Neuronal stem cell (in vitro differentiated cells): ENCODE measurements around the gene DMXL1.

Experiments used
- DNase-seq: peaks from one replicate; pipeline ENCODE4 v3.0.0-alpha.2; 2013; ENCODE audit warnings: low spot score
- H2AFZ ChIP-seq: one replicate; pipeline ENCODE4 v1.6.1; 2013; ENCODE audit warnings: mild to moderate bottlenecking, low read length, inconsistent platforms
- H2AK5ac ChIP-seq: 2 replicates; pipeline ENCODE4 v1.6.1; 2013; ENCODE audit warnings: low read depth, mild to moderate bottlenecking, inconsistent platforms, low read length, moderate library complexity, mixed read lengths
- H2BK120ac ChIP-seq: 2 replicates; pipeline ENCODE4 v1.6.1; 2013; ENCODE audit warnings: low read depth, mild to moderate bottlenecking, inconsistent platforms, low read length, moderate library complexity, mixed read lengths
- H2BK12ac ChIP-seq: one replicate; pipeline ENCODE4 v1.6.1; 2013; ENCODE audit warnings: low read length, inconsistent platforms
- H2BK15ac ChIP-seq: 2 replicates; pipeline ENCODE4 v1.6.1; 2013; ENCODE audit warnings: mild to moderate bottlenecking, low read length, inconsistent platforms, mixed read lengths
- H2BK5ac ChIP-seq: one replicate; pipeline ENCODE4 v1.6.1; 2013; ENCODE audit warnings: inconsistent platforms, mild to moderate bottlenecking, low read length, moderate library complexity
- H3K14ac ChIP-seq: one replicate; pipeline ENCODE4 v1.6.1; 2013; ENCODE audit warnings: low read length, inconsistent platforms
- H3K18ac ChIP-seq: 2 replicates; pipeline ENCODE4 v1.6.1; 2013; ENCODE audit warnings: low read length, inconsistent platforms
- H3K23ac ChIP-seq: 2 replicates; pipeline ENCODE4 v1.6.1; 2013; ENCODE audit warnings: low read depth, mild to moderate bottlenecking, mixed read lengths, low read length, inconsistent platforms; ENCODE audit not compliant: poor library complexity
- H3K27ac ChIP-seq: replicated peaks from 3 replicates; pipeline ENCODE4 v1.5.1; 2013; ENCODE audit warnings: low read length, inconsistent platforms
- H3K27me3 ChIP-seq, 3 experiments: 2 replicates each; pipeline ENCODE4 v1.6.1; 2013; ENCODE audit warnings: low read length in 3 of 3, mild to moderate bottlenecking in 2 of 3, inconsistent platforms in 1 of 3, low read depth in 1 of 3, mixed read lengths in 1 of 3, moderate library complexity in 1 of 3; ENCODE audit not compliant: control insufficient read depth in 3 of 3, insufficient read depth in 3 of 3
- H3K36me3 ChIP-seq, 2 donors: replicated peaks in 1 of 2; 2 replicates each; pipeline ENCODE4 v1.6.1; 2013; ENCODE audit warnings: low read length in 2 of 2; ENCODE audit not compliant: control insufficient read depth in 2 of 2, insufficient read depth in 2 of 2
- H3K4ac ChIP-seq: 2 replicates; pipeline ENCODE4 v1.6.1; 2013; ENCODE audit warnings: inconsistent platforms, mild to moderate bottlenecking, low read length, moderate library complexity
- H3K4me1 ChIP-seq, 2 donors: 1 replicate in 1 of 2; 2 replicates in 1 of 2; pipeline ENCODE4 v1.6.1; 2013; ENCODE audit warnings: low read length in 2 of 2, low read depth in 1 of 2; ENCODE audit not compliant: control insufficient read depth in 2 of 2, insufficient read depth in 1 of 2
- H3K4me2 ChIP-seq: one replicate; pipeline ENCODE4 v1.6.1; 2013; ENCODE audit warnings: mild to moderate bottlenecking, low read length, inconsistent platforms; ENCODE audit not compliant: insufficient read depth, poor library complexity, severe bottlenecking
- H3K4me3 ChIP-seq, 2 donors: 2 replicates each; pipeline ENCODE4 v1.5.1; 2013; ENCODE audit warnings: low read length in 2 of 2, mild to moderate bottlenecking in 2 of 2, inconsistent platforms in 1 of 2, moderate library complexity in 1 of 2
- H3K79me1 ChIP-seq: one replicate; pipeline ENCODE4 v1.6.1; 2013; ENCODE audit warnings: low read depth, mild to moderate bottlenecking, inconsistent platforms, low read length, moderate library complexity
- H3K9ac ChIP-seq: one replicate; pipeline ENCODE4 v1.6.1; 2013; ENCODE audit warnings: mild to moderate bottlenecking, low read depth, low read length, inconsistent platforms; ENCODE audit not compliant: poor library complexity
- H3K9me3 ChIP-seq, 2 donors: replicated peaks in 1 of 2; 2 replicates each; pipeline versions ENCODE3 to v1.6.1; 2013; ENCODE audit warnings: low read length in 2 of 2, mild to moderate bottlenecking in 2 of 2, inconsistent platforms in 1 of 2, low read depth in 1 of 2, mixed read lengths in 1 of 2, moderate library complexity in 1 of 2; ENCODE audit not compliant: control insufficient read depth in 2 of 2, insufficient read depth in 1 of 2
- H4K8ac ChIP-seq: one replicate; pipeline ENCODE4 v1.6.1; 2013; ENCODE audit warnings: low read depth, mild to moderate bottlenecking, inconsistent platforms, low read length, moderate library complexity
- H4K91ac ChIP-seq: one replicate; pipeline ENCODE4 v1.6.1; 2013; ENCODE audit warnings: low read length, low read depth, mild to moderate bottlenecking, inconsistent platforms; ENCODE audit not compliant: poor library complexity
- WGBS, 2 donors: extraction: QIAGEN DNeasy Blood & Tissue Kit; methylation state at CpG; one replicate each; pipeline ENCODE4 v1.1.7; 2013; ENCODE audit warnings: missing lambda C conversion rate in 2 of 2, mixed read lengths in 1 of 2; ENCODE audit not compliant: insufficient read length in 2 of 2, insufficient replicate concordance in 1 of 2; ENCODE audit errors: extremely low coverage in 2 of 2; 5-methylcytosine and 5-hydroxymethylcytosine counted together

DMXL1 gene

DNA sequence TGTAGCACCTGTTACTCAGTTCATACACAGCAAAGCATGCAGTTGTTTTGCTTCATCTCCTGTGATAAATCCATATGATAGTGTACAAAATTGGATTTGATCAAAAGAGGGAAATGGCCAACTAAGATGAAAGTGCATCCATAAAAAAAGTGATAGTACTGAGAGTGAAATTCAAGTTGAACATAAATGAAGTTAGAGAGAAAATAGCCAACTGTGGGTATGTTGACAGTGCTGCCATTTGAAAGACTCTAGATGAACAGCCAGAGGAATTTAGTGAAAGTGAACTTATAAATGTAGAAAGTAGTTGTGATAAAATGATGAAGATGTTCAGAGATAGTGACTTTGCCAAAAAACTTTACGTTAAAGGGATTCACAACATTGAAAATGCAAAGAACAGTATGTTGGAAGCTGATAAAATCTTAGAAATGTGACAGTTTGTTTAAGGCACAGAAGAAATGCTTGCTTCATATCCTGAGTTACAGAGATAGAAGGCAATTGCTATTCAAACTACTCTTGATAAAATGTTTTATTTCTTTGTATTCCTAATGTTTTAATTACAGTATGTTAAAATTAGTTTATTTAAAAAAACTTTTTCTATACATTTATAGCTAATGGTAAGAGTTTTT is 119.7 kb downstream of the DMXL1 start:
- H3K9ac ChIP-seq: no peak overlapping the region
- H3K4me1 ChIP-seq: no peaks in the 10 kb centered on the region
- H3K18ac ChIP-seq: no peak overlapping the region
- H2AFZ ChIP-seq: no peak overlapping the region
- no peak overlapping the region for H3K14ac ChIP-seq
- H2BK15ac ChIP-seq: no peak overlapping the region
- H4K8ac ChIP-seq: no peak overlapping the region
- H3K23ac ChIP-seq: no peak overlapping the region
- DNase-seq: no peak
- no peak overlapping the region for H3K4me3 ChIP-seq
- H2AK5ac ChIP-seq: no peak overlapping the region
- no peak overlapping the region for H3K4ac ChIP-seq
- no peaks in the 10 kb centered on the region for H3K9me3 ChIP-seq
- peaks cover 0 to 15% of the 10 kb centered on the region in 2 donors for H3K36me3 ChIP-seq
- no peak overlapping the region for H2BK12ac ChIP-seq
- H3K79me1 ChIP-seq: no peaks in the 10 kb centered on the region
- H3K4me2 ChIP-seq: no peak overlapping the region
- H3K27me3 ChIP-seq: no peaks in the 10 kb centered on the region
- no CpG with 5 or more reads among the region's 1 CpG for WGBS, 2 donors
- H2BK5ac ChIP-seq: no peak overlapping the region
- H4K91ac ChIP-seq: no peak overlapping the region
- no peak overlapping the region for H2BK120ac ChIP-seq
- no peak overlapping the region for H3K27ac ChIP-seq

DNA sequence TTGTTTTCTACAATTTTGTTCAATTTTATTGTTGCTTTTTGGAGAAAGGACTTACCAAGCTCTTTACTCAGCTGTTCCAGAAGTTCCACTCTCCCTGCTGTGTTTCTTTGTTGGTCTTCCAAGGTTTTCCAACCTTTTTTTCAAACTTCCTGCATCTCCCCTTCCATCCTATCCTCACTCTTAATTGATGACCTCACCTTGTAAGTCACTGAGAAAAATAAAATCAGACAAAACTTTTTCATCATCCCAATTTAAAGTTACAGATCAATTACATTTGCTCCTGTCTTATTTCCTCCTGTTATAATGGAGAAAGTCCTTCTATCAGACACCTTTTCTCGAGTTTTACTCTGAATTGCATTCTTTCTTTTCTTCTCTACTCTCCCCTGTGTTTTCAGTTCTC is 121.1 kb downstream of the DMXL1 start:
- no peak overlapping the region for H2BK12ac ChIP-seq
- no peak overlapping the region for H2AFZ ChIP-seq
- no peak overlapping the region for H3K18ac ChIP-seq
- H2AK5ac ChIP-seq: no peak overlapping the region
- H3K23ac ChIP-seq: no peak overlapping the region
- DNase-seq: no peak
- no peak overlapping the region for H4K8ac ChIP-seq
- H3K36me3 ChIP-seq: peaks cover 0 to 15% of the 10 kb centered on the region in 2 donors
- H3K4me3 ChIP-seq: no peak overlapping the region
- no peaks in the 10 kb centered on the region for H3K4me1 ChIP-seq
- no peak overlapping the region for H3K9ac ChIP-seq
- H4K91ac ChIP-seq: no peak overlapping the region
- no peaks in the 10 kb centered on the region for H3K79me1 ChIP-seq
- H3K9me3 ChIP-seq: no peaks in the 10 kb centered on the region
- H3K27ac ChIP-seq: no peak overlapping the region
- no peak overlapping the region for H2BK15ac ChIP-seq
- no peak overlapping the region for H3K4me2 ChIP-seq
- H2BK120ac ChIP-seq: no peak overlapping the region
- no peaks in the 10 kb centered on the region for H3K27me3 ChIP-seq
- no CpG with 5 or more reads among the region's 1 CpG for WGBS, 2 donors
- H3K4ac ChIP-seq: no peak overlapping the region
- no peak overlapping the region for H3K14ac ChIP-seq
- H2BK5ac ChIP-seq: no peak overlapping the region

DNA sequence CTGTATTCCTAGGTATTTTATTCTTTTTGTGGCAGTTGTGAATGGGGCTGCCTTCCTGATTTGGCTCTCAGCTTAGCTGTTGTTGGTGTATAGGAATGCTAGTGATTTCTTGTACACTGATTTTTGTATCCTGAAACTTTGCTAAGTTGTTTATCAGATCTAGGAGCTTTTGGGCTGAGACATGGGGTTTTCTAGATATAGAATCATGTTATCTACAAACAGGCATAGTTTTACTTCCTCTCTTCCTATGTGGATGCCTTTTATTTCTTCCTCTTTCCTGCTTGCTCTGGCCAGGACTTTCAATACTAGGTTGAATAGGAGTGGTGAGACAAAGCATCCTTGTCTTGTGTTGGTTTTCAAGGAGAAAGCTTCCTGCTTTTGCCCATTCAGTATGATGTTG is 129.9 kb downstream of the DMXL1 start:
- peaks cover 0 to 2% of the 10 kb centered on the region in 2 donors for H3K4me1 ChIP-seq
- no peak overlapping the region for H3K4me3 ChIP-seq
- DNase-seq: no peak
- H2BK5ac ChIP-seq: no peak overlapping the region
- no peak overlapping the region for H2AK5ac ChIP-seq
- H3K18ac ChIP-seq: no peak overlapping the region
- no peak overlapping the region for H3K14ac ChIP-seq
- H3K23ac ChIP-seq: no peak overlapping the region
- H3K4me2 ChIP-seq: no peak overlapping the region
- peaks cover 0 to 34% of the 10 kb centered on the region in 2 donors for H3K36me3 ChIP-seq
- no peaks in the 10 kb centered on the region for H3K79me1 ChIP-seq
- no peak overlapping the region for H2BK12ac ChIP-seq
- peaks cover 0 to 7% of the 10 kb centered on the region in 2 donors for H3K9me3 ChIP-seq
- no peak overlapping the region for H3K9ac ChIP-seq
- H2AFZ ChIP-seq: no peak overlapping the region
- no peak overlapping the region for H3K27ac ChIP-seq
- H2BK15ac ChIP-seq: no peak overlapping the region
- H3K27me3 ChIP-seq: no peaks in the 10 kb centered on the region
- no peak overlapping the region for H2BK120ac ChIP-seq
- H4K8ac ChIP-seq: no peak overlapping the region
- H3K4ac ChIP-seq: no peak overlapping the region
- no peak overlapping the region for H4K91ac ChIP-seq

DNA sequence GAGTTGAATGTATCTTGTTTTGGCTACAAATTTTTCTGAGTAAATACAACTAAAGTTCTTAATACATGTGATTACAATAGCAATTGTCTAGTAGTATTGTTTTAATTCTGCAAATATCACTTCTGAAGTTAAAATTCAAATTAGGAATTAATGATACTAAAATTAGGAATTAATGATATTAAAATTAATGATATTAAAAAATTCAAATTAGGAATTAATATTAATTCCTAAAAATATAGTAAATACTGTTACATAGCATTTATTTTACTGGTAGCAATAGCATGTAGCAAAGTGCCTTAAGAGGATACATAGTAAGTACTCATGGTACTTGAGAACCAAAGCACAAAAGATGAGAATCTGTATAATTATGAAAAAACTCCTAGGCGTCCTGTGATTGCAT is 136.2 kb downstream of the DMXL1 start:
- WGBS, 2 donors: no CpG with 5 or more reads among the region's 1 CpG
- H3K4me3 ChIP-seq: no peak overlapping the region

More for the DNA sequence above, 136.2 kb downstream of the DMXL1 start:
- H3K36me3 ChIP-seq: peaks cover 0 to 14% of the 10 kb centered on the region in 2 donors
- H2BK12ac ChIP-seq: no peak overlapping the region
- no peak overlapping the region for H3K23ac ChIP-seq
- H3K27me3 ChIP-seq: no peaks in the 10 kb centered on the region
- no peak overlapping the region for H2AK5ac ChIP-seq
- H3K79me1 ChIP-seq: no peaks in the 10 kb centered on the region
- H3K18ac ChIP-seq: no peak overlapping the region
- H3K4ac ChIP-seq: no peak overlapping the region
- H3K9ac ChIP-seq: no peak overlapping the region
- no peak overlapping the region for H2BK15ac ChIP-seq
- no peaks in the 10 kb centered on the region for H3K9me3 ChIP-seq
- no peak overlapping the region for H3K14ac ChIP-seq
- H3K4me2 ChIP-seq: no peak overlapping the region
- no peak overlapping the region for H2BK120ac ChIP-seq
- no peaks in the 10 kb centered on the region for H3K4me1 ChIP-seq
- H4K8ac ChIP-seq: no peak overlapping the region
- no peak overlapping the region for H2AFZ ChIP-seq
- H4K91ac ChIP-seq: no peak overlapping the region
- no peak for DNase-seq
- no peak overlapping the region for H2BK5ac ChIP-seq
- H3K27ac ChIP-seq: no peak overlapping the region
